DND-41 (cell line): Measurements from ENCODE around the gene ALDH1L2.

Experiments used
- CTCF ChIP-seq: IDR thresholded peaks from 2 replicates; pipeline ENCODE4 v1.5.1; 2012; ENCODE audit warnings: borderline replicate concordance, low read length, moderate library complexity, mild to moderate bottlenecking; ENCODE audit not compliant: poor library complexity, severe bottlenecking; ENCODE audit errors: extremely low read depth
- EZH2 ChIP-seq: IDR thresholded peaks from 3 replicates; pipeline ENCODE4 v1.6.1; 2012; ENCODE audit warnings: borderline replicate concordance, low read depth, mild to moderate bottlenecking, moderate library complexity, low read length, inconsistent platforms; ENCODE audit not compliant: severe bottlenecking

GRCh38 chr12:104975587-104976343, 108.5 kb downstream of the ALDH1L2 start:
- TF ChIP-seq EZH2 (no peak), CTCF (no peak)
